K562 (cell line): ENCODE measurements around the gene VPS13D. TPM values are rescaled to one million over a fixed set of nuclear protein-coding genes. Genes with fewer than 3 reads are reported as not detected.

ENCODE experiments used
- ATF1 ChIP-seq, 2 experiments: fragments of 450-650 bp in 1 of 2; IDR thresholded peaks; 2 replicates each; pipeline ENCODE4 v1.6.1; 2016; ENCODE audit warnings: missing compliant biosample characterization in 1 of 2, missing genetic modification characterization in 1 of 2
- KLF1 ChIP-seq: fragments of 450-650 bp; IDR thresholded peaks from 2 replicates; pipeline ENCODE4 v1.6.1; 2016; ENCODE audit warnings: missing genetic modification characterization, missing compliant biosample characterization
- PHB2 ChIP-seq: fragments of 450-650 bp; IDR thresholded peaks from 2 replicates; pipeline ENCODE4 v1.6.1; 2017; ENCODE audit warnings: low read depth
- RAD21 ChIP-seq, 2 experiments: fragments of 250-450 bp in 1 of 2; fragments of 450-650 bp in 1 of 2; sonication (Bioruptor Pico) in 1 of 2; formaldehyde crosslinking in 1 of 2; IDR thresholded peaks in 1 of 2; conservative IDR thresholded peaks in 1 of 2; 2 replicates each; pipeline versions ENCODE4 v1.4.0 to v1.8.0; 2020 to 2022; ENCODE audit warnings: mild to moderate bottlenecking in 2 of 2, moderate library complexity in 1 of 2
- RBBP5 ChIP-seq: fragments of 200-600 bp; sonication (generic); IDR thresholded peaks from 2 replicates; pipeline ENCODE4 v1.6.1; 2012; ENCODE audit warnings: borderline replicate concordance, mild to moderate bottlenecking, low read length, control low read depth, inconsistent platforms; ENCODE audit not compliant: insufficient read depth, poor library complexity, severe bottlenecking
- ZNF165 ChIP-seq: fragments of 250-450 bp; sonication (Bioruptor Pico); IDR thresholded peaks from 2 replicates; pipeline ENCODE4 v1.4.0; 2020; ENCODE audit warnings: borderline replicate concordance
- polyA plus RNA-seq, 8 experiments: library from polyadenylated mRNA; depleted of rRNA in 4 of 8; stranded (reverse) in 5 of 8; unstranded in 3 of 8; fragments of >200 nt; fragmentation: Nextera tagmentation in 2 of 8; fragmentation: Illumina TruSeq in 1 of 8; extraction: Ambion mirVana in 2 of 8; extraction: Trizol in 1 of 8; gene quantifications; 2 replicates each; pipeline versions ENCODE4 v1.2.1 to v1.2.3, GENCODE V29; 2011 to 2014; ENCODE audit warnings: inconsistent platforms in 1 of 8, missing spikeins in 1 of 8
- total RNA-seq, 7 experiments: library from RNA; depleted of rRNA in 6 of 7; stranded (reverse); fragments of >200 nt in 6 of 7; fragmentation: Illumina TruSeq in 2 of 7; extraction: Trizol in 2 of 7; gene quantifications; 2 replicates each; pipeline versions ENCODE4 v1.2.1 to v1.2.3, GENCODE V29; 2011 to 2021; ENCODE audit warnings: low replicate concordance in 1 of 7
- TF ChIP-seq, protein P1 (sequence below): fragments of 450-650 bp; formaldehyde crosslinking; IDR thresholded peaks from 2 replicates; pipeline ENCODE4 v1.4.0; 2022; ENCODE audit warnings: mild to moderate bottlenecking, moderate library complexity
- TF ChIP-seq, protein P2 (sequence below): fragments of 450-650 bp; IDR thresholded peaks from 2 replicates; pipeline ENCODE4 v1.6.1; 2016; ENCODE audit warnings: borderline replicate concordance
- TF ChIP-seq, protein P3 (sequence below): sonication (generic); formaldehyde crosslinking; IDR thresholded peaks from 2 replicates; pipeline ENCODE4 v1.8.0; 2022; ENCODE audit warnings: mild to moderate bottlenecking, missing genetic modification reagents

Gene VPS13D
- total and polyA plus RNA-seq, 9 of the 15 experiments (the other 6 are each of a cell fraction or from before 2014, with no cell fraction given) = 6.1 to 51.5 (median 38.5) TPM

GRCh38 chr1:12529640-12530174, 299.9 kb downstream of the VPS13D start (continued):
- TF ChIP-seq PHB2 = 0 out of 2 replicates have a peak, but pooled peaks have one; percentile 4
- TF ChIP-seq, protein P1, sequence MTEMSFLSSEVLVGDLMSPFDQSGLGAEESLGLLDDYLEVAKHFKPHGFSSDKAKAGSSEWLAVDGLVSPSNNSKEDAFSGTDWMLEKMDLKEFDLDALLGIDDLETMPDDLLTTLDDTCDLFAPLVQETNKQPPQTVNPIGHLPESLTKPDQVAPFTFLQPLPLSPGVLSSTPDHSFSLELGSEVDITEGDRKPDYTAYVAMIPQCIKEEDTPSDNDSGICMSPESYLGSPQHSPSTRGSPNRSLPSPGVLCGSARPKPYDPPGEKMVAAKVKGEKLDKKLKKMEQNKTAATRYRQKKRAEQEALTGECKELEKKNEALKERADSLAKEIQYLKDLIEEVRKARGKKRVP = no peak
- no peak for TF ChIP-seq ATF1 (CRISPR knock-in tag; IDR thresholded peaks at IDR 0.05)
- TF ChIP-seq ATF1 (tag; IDR thresholded peaks at IDR 0.05) = peak; percentile 27; the same call in 1 of the 2 replicates
- 0 out of 4 replicates have a peak, but pooled peaks of 1 of the 2 experiments have one; percentile 3 for TF ChIP-seq RAD21 (CRISPR knock-in tag; conservative IDR thresholded peaks at IDR 0.05 in 1 of 2, IDR thresholded peaks at IDR 0.05 in 1 of 2)
- TF ChIP-seq, protein P2, sequence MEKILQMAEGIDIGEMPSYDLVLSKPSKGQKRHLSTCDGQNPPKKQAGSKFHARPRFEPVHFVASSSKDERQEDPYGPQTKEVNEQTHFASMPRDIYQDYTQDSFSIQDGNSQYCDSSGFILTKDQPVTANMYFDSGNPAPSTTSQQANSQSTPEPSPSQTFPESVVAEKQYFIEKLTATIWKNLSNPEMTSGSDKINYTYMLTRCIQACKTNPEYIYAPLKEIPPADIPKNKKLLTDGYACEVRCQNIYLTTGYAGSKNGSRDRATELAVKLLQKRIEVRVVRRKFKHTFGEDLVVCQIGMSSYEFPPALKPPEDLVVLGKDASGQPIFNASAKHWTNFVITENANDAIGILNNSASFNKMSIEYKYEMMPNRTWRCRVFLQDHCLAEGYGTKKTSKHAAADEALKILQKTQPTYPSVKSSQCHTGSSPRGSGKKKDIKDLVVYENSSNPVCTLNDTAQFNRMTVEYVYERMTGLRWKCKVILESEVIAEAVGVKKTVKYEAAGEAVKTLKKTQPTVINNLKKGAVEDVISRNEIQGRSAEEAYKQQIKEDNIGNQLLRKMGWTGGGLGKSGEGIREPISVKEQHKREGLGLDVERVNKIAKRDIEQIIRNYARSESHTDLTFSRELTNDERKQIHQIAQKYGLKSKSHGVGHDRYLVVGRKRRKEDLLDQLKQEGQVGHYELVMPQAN = 0 out of 2 replicates have a peak, but pooled peaks have one; percentile 33
- TF ChIP-seq, protein P3, sequence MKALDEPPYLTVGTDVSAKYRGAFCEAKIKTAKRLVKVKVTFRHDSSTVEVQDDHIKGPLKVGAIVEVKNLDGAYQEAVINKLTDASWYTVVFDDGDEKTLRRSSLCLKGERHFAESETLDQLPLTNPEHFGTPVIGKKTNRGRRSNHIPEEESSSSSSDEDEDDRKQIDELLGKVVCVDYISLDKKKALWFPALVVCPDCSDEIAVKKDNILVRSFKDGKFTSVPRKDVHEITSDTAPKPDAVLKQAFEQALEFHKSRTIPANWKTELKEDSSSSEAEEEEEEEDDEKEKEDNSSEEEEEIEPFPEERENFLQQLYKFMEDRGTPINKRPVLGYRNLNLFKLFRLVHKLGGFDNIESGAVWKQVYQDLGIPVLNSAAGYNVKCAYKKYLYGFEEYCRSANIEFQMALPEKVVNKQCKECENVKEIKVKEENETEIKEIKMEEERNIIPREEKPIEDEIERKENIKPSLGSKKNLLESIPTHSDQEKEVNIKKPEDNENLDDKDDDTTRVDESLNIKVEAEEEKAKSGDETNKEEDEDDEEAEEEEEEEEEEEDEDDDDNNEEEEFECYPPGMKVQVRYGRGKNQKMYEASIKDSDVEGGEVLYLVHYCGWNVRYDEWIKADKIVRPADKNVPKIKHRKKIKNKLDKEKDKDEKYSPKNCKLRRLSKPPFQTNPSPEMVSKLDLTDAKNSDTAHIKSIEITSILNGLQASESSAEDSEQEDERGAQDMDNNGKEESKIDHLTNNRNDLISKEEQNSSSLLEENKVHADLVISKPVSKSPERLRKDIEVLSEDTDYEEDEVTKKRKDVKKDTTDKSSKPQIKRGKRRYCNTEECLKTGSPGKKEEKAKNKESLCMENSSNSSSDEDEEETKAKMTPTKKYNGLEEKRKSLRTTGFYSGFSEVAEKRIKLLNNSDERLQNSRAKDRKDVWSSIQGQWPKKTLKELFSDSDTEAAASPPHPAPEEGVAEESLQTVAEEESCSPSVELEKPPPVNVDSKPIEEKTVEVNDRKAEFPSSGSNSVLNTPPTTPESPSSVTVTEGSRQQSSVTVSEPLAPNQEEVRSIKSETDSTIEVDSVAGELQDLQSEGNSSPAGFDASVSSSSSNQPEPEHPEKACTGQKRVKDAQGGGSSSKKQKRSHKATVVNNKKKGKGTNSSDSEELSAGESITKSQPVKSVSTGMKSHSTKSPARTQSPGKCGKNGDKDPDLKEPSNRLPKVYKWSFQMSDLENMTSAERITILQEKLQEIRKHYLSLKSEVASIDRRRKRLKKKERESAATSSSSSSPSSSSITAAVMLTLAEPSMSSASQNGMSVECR (CRISPR knock-in tag) = no peak
- 0 out of 2 replicates have a peak, but pooled peaks have one; percentile 9 for TF ChIP-seq KLF1 (tag)
- TF ChIP-seq RBBP5 = no peak
- TF ChIP-seq ZNF165 = no peak
